ENCODE data around the gene NOTCH4. TPM values are rescaled to one million over a fixed set of nuclear protein-coding genes. Genes with fewer than 3 reads are reported as not detected.

Gene NOTCH4
- total RNA-seq, 1 donor from 2014 or later = 19.4 TPM

DNA sequence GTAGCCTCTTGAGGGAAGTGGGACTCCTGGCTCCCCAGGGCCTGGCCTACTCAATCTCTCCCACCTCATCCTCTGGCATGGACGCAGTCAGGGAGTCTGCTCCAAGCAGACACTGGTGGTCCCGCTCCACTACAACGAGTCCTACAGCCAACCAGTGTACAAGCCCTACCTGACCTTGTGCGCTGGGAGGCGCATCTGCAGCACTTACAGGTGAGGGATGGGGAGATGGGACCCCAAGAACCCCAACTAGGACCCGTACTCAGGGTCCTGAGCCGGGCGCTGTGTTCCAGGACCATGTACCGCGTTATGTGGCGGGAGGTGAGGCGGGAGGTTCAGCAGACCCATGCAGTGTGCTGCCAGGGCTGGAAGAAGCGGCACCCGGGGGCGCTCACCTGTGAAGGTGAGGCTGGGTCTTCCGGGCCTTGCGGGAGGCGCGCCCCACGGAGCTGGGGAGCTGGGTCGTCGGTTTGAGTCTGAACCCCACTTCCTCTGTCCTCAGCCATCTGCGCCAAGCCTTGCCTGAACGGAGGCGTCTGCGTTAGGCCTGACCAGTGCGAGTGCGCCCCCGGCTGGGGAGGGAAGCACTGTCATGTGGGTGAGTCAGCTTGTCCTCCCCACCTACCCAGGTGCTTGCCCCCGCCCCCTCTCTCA lies 57.3 kb downstream of the NOTCH4 start:
- DNase-seq (ENCODE audit: low spot score) = no peak

DNA sequence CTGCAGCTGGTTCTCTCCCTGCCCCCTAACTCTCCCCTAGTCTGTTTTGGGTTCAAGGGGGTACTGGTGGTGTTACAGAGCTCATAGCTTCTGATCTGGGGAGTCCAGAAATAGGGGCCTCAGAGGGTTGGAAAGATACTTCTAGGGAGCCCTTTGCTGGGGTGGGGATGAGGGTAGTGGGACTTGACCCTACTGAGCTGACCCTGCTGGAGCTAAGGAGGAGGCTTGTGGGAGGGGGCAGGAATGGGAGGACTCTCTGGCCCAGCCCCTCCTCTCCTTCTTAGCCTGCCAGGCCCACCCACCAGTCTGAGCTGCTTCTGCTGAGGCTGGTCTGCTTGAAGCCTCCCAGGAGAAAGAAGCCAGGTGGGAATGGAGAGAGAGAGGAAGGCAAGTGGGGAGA lies 59.6 kb downstream of the NOTCH4 start, which contains the start of gene EGFL8:
TSS of gene EGFL8 (plus strand) at position 301 of the 400 bp plus-strand sequence. CDS start 1,571 bp downstream, outside the sequence.
- DNase-seq (ENCODE audit: low spot score) = no peak

DNA sequence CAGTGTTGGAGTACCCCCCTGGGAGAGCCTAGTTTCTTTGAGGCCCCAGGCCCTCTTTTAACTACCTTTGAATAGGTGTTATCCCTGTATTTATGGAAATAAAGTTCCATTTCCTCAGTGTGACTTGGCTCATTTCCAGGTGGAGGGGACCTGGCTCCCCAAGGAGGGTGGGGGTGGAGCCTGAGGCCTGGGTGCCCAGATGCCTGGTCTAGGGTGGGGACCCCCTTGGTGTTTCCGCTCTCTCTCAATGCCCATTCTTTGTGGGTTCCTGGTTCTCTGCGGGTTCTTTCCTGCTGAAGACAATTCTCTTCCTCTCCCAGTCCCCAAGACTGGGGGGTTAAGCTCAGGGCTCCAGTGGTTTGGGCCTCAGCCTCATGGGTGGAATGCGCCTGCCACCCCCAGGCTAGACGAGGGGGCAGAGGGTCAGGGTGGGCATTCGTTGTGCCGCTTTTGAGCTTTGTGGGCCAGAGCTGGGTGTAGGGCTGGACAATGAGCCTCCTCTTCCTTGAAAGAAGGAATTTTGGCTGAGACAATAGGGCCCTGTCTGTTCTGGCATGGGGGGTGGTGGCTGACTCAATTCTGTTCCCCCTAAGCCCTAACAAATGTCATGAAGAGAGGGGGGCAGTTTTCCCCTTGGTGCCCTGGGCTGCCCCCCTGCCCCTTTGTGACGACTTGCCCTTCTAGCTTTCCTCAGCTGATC lies 60.2 kb downstream of the NOTCH4 start:
- no peak for DNase-seq (ENCODE audit: low spot score)

DNA sequence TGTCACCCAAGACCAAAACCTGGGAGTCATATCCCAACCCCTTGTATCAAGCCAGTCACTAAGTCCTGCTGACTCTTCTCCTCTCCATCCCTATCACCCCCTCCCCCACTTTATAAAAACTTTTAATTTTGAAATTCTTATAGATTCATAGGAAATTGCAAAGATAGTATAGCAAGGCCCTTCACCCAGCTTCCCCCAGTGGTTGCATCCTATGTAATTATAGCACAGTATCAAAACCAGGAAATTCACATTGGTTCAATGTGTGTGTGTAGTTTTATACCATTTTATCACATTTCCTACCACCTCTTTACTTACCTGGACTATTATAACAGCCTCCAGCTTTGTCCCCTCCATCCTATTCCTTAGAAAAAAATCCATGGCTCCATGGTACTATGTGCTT lies 65.8 kb downstream of the NOTCH4 start:
- DNase-seq (ENCODE audit: low spot score) = no peak

DNA sequence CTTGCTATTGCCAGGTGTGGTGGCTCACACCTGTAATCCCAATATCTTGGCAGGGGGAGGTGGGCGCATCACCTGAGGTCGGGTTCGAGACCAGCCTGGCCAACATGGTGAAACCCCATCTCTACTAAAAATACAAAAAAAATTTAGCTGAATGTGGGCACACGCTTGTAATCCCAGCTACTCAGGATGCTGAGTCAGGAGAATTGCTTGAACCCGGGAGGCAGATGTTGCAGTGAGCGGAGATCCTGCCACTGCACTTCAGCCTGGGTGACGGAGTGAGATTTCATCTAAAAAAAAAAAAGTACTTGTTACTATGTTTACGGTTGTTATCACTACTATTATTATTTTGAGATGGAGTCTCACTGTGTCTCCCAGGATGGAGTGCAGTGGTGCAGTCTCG lies 67.0 kb downstream of the NOTCH4 start:
- no peak for DNase-seq (ENCODE audit: low spot score)

DNA sequence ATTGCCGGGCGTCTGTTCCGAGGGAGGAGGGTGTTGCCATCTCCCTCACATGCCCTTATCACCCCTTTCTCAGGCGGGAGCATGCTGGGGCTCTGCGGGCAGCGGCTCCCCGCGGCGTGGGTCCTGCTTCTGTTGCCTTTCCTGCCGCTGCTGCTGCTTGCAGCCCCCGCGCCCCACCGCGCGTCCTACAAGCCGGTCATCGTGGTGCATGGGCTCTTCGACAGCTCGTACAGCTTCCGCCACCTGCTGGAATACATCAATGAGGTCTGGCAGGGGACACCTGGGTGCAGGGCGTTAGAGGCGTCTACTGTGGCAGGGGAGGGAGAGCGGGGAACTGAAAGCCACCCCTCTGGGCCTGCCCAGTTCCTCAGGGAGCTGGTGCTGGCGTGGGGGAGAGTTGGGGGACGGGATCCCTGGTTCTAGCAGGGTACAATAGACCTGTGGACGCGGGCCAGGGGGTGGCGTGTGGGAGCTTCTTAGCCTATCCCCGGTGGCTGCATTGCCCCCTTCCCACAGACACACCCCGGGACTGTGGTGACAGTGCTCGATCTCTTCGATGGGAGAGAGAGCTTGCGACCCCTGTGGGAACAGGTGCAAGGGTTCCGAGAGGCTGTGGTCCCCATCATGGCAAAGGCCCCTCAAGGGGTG lies 69.2 kb downstream of the NOTCH4 start:
- DNase-seq (ENCODE audit: low spot score) = peak; percentile 78

DNA sequence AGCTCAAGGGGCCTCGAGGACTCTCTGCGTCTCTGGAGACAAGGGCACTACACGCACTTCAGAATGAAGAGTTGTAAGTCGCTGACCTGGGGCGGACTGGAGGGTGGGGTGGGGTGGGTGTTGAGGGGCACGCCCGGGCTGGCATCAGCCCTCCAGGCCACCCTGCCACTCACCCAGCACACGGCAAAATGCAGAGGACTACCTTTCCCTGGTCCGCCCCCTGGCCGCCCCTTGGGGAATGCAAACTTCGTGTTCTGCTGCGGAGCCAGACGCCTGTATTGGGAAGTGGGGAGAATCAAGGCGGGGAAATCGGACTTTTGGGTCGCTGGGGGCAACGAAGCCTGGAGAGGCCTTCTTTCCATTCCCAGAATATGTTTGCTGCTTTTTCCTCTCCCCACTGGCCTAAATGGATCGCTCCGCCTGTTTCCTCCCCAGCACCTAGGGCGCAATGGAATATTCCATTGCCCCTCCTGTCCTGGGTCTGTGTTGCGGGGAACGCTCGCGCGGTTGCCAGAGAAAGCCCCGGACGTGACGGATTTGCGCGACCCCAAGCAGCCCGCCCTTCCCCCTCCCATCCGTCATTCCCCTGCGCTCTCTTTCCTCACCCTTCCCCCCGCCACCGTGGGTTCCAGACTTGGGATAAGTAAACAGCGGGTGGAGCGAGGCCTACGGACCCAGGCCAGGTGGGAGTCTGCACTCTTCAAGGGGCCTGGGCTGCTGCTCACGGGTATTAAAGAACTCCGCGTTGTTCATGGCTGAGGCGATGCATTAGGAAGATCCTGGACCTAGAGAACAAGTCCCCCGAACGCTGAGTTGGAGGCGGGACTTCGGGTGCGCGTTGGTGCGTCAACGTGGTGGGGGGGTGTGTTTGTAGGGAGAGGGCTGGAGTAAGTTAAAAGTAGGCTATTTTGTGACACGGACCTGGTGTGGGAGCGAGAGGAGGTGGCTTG lies 70.0 kb downstream of the NOTCH4 start, which contains the start of gene PPT2:
TSS of gene PPT2 (plus strand) at position 578 of the 950 bp plus-strand sequence. CDS start 454 bp downstream, outside the sequence.
- peak; percentile 91 for DNase-seq (ENCODE audit: low spot score)

DNA sequence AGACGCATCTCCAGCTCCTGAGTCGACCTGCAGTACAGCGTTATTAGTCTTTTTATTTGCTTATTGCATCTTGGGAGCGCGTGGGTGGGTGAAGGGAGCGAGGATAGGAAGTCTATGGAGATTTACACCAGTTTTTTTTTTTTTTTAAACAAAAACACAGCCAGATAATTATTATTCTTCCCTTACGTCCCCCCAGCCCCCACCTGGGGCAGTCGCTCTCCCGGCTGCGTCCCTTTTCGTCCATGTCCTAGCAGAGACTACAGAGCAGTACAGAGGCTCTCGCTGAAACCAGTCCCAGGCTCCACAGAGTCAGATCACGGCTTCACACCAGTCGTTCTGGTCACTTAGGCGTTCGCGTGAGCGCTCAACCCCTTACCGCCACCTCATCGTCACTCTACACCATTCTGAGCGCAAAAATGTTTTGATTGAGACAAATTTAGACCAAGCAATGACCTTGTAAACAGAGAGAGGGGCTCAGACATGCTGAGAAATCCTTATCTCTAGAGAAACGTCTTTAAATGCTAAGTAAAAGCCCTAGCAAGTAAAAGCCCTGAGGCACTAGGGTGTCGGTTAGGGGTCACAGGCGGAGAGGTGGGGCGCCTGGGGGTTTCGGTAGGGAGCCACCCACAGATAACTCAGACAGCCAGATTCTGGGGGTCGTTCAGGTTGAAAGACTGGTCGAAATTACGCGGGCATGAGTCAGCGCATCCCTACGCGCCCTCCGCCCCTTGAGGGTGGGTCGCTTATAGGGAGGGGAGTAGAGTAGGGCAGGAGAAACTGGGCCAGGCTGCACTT lies 70.9 kb downstream of the NOTCH4 start:
- no peak for DNase-seq (ENCODE audit: low spot score)

DNA sequence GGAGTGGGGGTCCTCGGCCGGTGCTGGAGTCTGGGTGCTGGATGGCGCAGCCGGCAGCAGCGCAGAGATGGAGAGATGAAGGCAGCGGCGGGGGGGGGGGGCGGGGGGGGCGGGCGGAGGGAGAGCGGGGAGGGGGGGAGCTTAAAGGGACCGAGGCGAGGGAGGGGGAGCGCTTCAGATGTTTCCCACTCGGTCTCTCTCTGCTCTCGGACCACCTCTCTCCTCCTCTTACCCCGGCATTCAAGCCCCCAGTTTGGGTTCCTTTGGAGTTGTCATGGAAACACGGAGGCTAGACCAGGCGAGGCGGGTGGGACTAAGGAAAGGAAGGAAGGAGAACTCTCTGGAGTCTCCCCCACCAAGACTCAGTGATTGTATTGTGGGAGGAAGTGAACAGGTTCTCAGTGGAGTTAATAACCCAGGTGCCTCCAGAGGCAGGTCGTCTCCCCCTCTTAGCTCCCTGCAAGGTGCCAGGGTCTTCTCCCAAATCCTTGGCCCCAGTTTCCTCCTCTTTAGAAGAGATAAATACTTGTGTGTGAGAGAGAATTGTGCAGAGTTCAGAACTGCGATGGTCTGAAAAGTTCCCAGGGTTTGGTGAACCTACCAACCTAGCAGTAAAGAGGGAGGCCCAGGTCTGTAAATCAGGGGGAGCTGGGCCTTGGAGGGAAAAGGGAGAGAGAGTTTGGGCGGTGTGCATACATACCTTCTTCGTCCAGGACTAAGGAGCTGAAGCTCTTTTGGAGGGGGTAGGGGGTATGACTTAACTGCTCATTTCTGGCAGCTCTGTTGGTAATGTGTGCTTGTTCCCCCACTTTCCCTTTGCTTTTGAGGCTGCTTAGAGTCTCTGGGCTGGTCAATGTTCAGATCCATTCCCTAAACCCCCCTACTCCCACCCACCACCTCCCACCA lies 71.8 kb downstream of the NOTCH4 start, which contains the start of gene PRRT1:
TSS of gene PRRT1 (minus strand) at position 77 of the 906 bp plus-strand sequence. CDS start 112 bp downstream, outside the sequence.
- no peak for DNase-seq (ENCODE audit: low spot score)

DNA sequence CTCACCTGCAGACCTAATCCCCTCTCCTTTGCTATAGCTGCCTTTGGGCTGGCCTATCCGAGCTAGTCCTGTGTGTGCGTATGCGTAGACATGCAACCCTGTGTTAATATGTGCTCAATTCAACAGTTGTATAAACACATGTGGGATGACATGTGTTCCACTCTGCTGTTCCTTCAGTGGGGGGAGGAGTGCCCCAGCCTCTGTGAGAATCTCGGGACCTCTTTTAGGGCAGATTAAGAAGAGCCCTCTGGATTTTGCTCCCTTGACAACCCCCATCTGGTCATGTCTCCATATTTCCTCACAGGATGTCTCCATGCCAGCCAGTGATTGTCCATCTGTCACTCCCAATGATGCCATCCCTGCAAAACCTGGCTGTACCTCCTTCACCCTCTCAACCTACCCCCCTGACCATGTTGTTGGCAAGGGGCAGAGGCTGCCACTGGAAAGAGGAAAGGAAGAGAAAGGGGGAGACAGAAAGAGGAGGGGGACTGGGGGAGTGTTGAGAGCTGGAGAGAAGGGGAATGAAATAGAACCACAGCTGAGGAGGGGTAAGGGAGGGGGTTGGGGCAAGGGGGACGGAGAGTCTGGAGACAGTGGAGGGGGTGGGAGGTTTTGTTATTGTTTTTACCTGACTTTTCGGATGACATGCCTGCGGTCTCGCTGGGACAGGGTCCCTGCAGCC lies 72.5 kb downstream of the NOTCH4 start:
- DNase-seq (ENCODE audit: low spot score) = no peak

DNA sequence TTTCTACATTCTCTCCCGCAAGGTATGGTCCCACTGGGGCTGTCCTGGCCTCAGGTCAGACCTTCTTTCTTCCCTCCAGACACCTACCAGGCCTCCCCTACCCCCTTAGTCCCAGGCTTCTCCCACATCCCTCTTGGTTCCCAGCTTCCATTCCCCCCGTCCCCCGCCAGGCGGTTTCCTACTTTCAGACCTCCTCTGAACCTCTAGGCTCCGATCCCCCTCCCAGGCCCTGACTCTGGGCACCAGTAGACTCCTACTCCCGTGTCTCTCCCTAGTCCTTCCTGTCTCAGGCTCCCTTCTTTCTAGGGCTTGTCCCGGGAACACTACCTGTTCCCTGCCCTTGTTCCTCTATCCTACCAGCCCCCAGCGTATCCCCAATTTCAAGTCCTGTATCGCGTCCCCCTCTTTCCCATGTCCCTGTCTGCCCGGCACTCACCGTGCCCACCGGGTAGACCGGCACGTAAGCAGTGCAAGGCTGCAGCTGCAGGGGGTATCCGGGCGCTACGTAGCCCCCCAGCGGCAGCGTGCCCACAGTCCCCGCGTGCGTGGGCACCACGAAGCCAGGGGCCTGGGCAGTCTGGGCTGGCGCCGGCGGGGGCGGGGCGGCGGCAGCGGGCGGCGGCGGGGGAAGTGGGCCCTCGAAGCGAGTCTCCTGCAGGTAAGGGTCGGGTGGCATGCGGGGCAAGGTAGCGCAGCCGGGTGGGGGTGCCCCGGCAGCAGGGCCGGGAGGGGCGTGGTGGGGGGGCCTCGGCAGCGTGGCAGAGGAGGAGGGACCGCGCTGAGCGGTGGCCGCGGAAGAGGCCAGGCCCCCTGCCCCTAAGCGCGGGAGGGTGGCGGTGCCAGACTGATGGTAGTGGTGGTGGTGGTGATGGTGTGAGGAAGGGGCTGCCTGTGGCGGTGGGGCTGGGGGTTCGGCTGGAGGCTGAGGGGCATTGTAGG lies 73.7 kb downstream of the NOTCH4 start:
- DNase-seq (ENCODE audit: low spot score) = no peak

DNA sequence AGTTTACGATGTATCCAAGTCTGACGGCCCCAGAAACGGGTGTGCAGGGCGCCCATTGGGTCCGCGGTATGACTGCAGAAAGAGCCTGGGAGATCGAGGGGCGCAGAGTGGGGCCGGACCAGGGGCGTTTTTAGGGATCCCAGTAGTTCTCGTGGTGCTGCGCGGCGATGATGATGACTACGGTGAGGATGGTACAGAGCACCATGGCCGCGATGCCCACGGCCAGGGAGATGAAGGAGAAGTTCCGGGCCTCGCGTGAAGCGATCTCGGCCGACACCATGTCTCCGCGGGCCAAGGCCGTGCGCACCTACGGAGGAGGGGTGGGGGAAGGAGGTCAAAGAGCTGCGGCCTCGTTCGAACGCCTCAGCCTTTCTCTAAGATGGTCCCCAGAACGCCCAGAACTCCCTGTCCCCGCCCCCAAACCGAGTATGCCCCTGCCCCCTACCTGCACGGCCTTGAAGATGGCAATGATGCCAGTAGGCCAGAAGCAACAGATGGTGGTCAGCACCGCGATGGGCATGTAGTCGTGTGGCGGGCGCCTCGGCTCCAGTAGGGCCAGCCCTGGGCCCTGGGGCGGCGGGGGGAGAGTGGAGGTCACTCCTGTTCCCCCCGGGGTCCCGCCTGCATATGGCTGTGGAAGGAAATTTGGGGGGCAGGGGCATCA lies 74.6 kb downstream of the NOTCH4 start:
- DNase-seq (ENCODE audit: low spot score) = no peak

DNA sequence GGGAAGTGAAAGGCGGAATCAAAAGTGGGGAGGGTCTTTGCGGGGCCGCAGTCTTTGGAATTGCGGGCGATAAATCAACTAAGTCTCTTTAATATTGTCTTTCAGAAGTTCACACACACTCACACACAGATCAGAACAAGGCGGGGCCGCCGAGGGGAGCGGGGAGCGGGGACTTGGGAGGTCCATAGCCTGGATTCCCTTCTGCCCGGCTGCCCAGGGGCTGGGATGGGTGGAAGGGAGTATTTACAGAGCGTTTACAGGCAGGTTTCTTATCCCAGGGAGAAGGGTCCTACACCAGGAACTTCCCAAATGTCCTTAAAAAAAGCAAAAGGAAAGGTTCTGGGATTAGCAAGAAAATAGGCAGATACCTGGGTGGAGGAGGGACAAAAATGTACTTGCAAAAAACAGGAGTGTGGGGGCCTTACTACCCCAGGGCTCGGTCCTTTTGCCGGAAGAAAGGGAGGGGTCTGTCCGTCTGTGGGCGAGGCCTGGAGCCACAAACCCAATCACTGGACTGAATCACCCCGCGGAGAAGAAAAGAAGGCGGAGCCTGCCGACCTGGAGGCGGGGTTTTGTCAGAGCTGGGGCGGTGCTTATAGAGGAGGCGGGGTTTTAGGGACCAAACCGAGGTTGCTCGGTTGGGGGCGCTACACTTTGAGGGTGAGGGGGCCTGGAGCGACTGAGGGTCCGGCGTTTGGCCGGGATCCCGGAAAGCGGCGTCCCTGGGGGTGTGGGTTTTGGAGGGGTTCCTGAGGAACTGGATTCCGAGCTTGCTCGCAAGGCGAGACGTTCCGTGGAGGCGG lies 75.4 kb downstream of the NOTCH4 start:
- no peak for DNase-seq (ENCODE audit: low spot score)

DNA sequence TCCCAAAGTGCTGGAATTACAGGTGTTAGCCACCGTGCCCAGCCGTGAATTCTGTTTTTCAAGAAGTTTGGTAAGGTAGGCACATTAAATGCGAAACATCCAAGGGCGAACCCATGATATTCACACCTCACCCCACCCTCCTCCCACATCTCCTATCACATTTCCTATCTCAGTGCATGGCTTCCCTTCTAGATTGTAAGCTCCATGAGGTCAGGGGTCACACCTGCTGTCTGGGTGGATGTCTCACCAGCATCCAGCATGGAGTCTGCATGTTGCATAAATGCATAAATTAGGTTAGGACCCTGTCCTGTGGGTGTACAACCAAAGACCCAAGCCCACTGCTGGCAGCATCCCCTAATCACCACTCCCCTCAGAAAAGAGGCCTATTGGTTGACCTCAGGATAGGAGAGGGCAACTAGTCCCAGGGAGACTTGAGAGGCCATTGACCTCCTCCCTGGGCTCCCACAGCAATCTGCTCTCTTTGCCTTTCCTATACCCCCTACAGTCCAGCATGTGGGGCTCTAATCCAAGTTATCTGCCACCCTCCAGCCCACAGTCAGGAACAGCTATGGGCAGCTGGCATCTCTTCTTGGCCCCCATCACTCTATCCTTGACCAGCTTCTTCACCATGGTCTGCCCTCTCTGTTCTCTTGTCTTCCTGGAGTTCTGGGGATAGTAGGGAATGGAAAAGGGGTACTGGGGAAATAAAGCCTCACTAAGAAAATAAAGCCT lies 76.3 kb downstream of the NOTCH4 start:
- no peak for DNase-seq (ENCODE audit: low spot score)

DNA sequence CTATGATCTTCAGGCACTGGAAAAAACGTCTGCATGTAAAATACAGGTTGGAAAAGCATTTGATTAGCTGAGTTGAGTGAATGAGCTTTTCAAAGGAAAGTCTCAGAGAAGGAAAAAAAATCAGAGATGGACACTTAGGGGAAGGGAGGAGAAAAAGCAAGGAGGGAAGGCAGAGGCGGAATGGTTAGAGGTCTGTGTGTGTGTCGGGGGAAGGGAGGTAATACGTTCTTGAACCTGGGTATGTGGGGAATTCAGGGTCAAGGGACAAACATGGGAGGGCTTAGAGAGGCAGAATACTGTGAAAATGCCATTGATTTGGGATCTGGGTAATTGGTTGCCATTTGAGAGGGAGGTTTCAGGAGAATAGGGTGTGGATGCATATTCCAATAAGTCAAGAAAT lies 77.2 kb downstream of the NOTCH4 start:
- DNase-seq (ENCODE audit: low spot score) = no peak

DNA sequence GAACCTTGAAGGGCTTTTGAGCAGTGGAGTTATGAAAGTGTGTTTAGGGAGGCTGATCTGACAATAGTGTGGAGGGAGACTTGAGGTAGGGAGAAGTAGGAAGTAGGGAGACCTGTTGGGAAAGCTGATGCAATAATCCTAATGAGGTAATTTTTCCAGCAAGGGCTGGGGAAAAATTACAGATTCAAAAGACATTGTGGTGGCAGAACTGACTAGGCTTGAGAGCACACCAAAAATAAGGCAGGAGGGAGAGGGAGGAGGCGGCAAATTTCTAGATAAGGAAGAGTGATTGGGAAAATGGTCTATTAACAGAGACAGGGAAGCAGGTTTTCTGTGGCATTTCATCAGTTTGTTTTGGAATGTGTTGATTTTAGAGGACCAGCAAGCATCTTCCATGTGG lies 77.6 kb downstream of the NOTCH4 start:
- no peak for DNase-seq (ENCODE audit: low spot score)
